Measurements from ENCODE around the gene IKZF1.

- TF ChIP-seq POLR2A (IDR thresholded peaks at IDR 0.05; ENCODE audit: borderline replicate concordance, extremely low read depth, insufficient read depth, insufficient read length) = no peak
- no peak for TF ChIP-seq ZBTB33 (IDR thresholded peaks at IDR 0.05; ENCODE audit: extremely low read depth, insufficient replicate concordance, low read length)
- TF ChIP-seq EZH2 (IDR thresholded peaks at IDR 0.05) = no peak
These were observed 10.5 kb downstream of the IKZF1 start for GRCh38 chr7:50314836-50315592.
